IPS-NIHi11 (cell line): ENCODE data around the gene DHRS7C.

Experiments used
- DNase-seq: peaks from one replicate; pipeline ENCODE4 v3.0.0; 2012; ENCODE audit warnings: mixed read lengths, low spot score

Gene DHRS7C

GRCh38 chr17:9766970-9767369 lies 24.4 kb downstream of the DHRS7C start:
- no peak for DNase-seq

DNA sequence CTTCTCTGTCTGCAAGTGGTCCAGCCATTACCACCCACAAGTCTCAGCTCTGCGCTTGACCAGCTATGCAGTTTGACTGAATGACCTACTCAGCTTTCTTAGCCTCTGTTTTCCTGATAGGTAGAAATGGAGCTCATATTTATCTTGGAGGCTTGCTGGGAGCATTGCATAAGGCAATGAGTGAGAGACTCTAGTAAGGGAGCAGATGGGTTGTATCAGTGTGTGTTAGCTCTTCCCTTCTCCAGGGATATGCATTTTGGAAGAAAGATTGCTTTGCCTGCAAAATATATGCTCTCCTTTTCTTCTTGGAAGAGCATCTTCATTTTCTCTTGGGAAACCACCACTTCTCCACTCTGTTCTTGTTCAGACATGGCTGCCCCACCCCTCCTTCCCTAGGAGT lies 26.1 kb downstream of the DHRS7C start:
- DNase-seq: no peak

- DNase-seq: no peak
Observed at GRCh38 chr17:9763643-9764042, 27.7 kb downstream of the DHRS7C start.

DNA sequence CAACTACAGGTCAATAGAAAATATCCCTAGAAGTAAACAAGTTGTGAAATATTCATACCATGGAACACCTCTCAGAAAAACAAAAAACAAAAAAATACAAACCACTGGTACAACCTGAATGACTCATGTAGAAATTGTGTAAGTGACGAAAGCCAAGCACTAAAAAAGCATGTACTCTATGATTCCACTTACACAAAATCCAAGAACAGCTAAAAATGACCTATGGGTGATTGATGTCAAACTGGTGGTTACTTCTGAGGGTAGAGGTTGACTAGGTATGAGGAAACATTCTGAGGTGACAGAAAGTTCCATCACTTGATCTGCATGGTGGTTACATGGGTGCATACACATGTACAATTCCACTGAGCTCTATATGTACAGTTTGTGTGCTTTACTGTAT lies 31.1 kb downstream of the DHRS7C start:
- DNase-seq: no peak

- no peak for DNase-seq
Observed at GRCh38 chr17:9755083-9755482, 36.3 kb downstream of the DHRS7C start.

- DNase-seq: no peak
Observed at GRCh38 chr17:9750524-9750923, 40.9 kb downstream of the DHRS7C start.

DNA sequence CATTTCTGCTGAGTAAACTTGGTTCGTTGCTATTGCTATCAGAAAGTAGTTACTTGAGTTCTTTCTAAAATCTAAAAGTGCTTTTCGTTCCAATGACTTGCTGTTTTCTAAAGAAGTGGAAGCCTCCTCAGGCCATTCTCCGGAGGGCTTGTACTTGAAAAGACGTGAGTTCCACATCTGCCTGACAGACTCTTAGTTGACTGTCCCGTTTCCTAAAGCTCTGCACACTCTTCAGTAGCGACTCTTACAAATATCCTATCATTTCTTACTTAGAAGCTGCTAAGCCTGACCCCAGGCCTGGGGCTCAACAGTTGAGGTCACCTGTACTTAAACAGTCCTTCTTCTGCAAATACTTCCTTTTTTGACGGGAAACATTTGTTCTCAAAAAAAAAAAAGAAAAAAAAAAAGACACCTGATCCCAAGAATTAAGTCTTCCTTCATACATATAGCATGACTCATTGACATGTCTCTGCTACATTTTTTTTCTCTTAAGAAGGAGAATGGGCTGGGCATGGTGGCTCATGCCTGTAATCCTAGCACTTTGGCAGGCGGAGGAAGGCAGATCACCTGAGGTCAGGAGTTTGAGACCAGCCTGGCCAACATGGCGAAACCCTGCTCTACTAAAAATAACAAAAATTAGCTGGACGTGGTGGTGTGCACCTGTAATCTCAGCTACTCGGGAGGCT lies 61.5 kb downstream of the DHRS7C start:
- no peak for DNase-seq

DNA sequence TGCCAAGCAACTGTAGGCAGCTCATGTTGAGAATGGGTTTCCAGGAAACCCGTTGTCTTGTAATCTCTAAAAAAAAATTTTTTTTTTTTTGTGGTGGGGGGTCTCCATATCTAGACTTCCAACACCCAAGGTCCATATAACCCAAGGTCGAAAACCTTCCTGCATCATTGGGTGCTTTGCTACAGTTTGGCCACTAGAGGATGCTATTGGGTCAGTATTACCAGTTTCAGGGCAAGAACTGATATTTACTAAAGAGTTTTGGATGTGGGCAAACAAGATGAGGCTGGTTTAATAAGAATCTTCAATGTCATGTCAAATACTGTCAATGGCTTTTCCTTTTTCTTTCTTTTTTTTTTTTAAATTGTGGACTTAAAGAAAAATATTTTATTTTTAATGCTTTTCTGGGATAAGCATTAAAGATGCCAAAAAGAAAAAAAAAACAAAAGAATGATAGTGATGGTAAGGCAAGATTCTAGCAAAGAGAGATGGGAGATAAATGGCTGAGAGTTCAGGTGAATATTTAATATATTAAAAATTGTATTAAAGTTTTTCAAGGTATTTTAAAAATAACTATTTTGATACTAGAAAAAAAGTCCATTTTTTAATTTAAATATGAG lies 62.2 kb downstream of the DHRS7C start:
- peak; percentile 80 for DNase-seq

GRCh38 chr17:9728564-9728963 lies 62.8 kb downstream of the DHRS7C start:
- no peak for DNase-seq

GRCh38 chr17:9728005-9728404 lies 63.4 kb downstream of the DHRS7C start:
- DNase-seq: no peak

DNA sequence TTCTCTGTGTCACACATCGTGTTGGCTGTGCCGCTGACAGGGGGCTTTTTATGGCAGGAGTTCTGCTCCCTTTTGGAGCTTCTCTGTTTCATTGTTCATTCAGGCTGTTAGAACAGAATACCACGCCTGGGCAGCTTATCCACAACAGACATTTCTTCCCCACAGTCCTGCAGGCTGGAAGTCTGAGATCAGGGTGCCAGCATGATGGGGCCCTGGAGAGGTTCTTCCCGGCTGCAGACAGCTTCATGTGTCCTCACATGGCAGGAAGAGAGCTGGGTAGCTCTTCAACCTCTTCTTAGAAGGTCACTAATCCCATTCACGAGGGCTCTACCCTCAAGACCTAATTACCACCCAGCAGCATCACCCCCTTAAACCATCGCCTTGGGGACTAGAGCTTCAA lies 65.1 kb downstream of the DHRS7C start:
- DNase-seq: no peak

GRCh38 chr17:9725575-9725974 lies 65.8 kb downstream of the DHRS7C start:
- no peak for DNase-seq
